HCT116 (cell line): Measurements from ENCODE around the gene MAN1A1. TPM values are rescaled to one million over a fixed set of nuclear protein-coding genes. Genes with fewer than 3 reads are reported as not detected.

ENCODE experiments used
- ATAC-seq: fragments of 200-7000 bp; cut with Tn5 transposase; 2 replicates; pipeline ENCODE4 v1.9.1; 2020; ENCODE audit warnings: mild to moderate bottlenecking, moderate library complexity
- BruUV-seq: library from RNA; stranded (reverse); fragments of 400-500 nt; replicated peaks from 2 replicates; lab custom pipeline; 2021; lab: Mats Ljungman, UMichigan
- CTCF ChIA-PET: fragments of 300-600 bp; sonication (Branson Sonifier 250); formaldehyde crosslinking; loops from one replicate; lab custom pipeline; 2021; ENCODE audit warnings: antibody characterized with exemption; lab: Charles Lee
- POLR2A ChIA-PET: fragments of 300-600, 350-600 bp; sonication (Branson Sonifier 250); formaldehyde crosslinking; loops from one replicate; lab custom pipeline; 2021; ENCODE audit warnings: antibody characterized with exemption; lab: Charles Lee
- RAD21 ChIA-PET, 2 experiments: fragments of 300-600 bp; sonication (Branson Sonifier 250); formaldehyde crosslinking; loops; one replicate each; lab custom pipeline; 2023; ENCODE audit warnings: low total read pairs in 2 of 2; ENCODE audit not compliant: uncharacterized antibody in 2 of 2, unreplicated experiment in 2 of 2, low non-redundant PET in 1 of 2; lab: Charles Lee
- DNase-seq: peaks from one replicate; pipeline ENCODE4 v3.0.0-alpha.2; 2010; ENCODE audit warnings: low read depth, low spot score
- H2AFZ ChIP-seq: fragments of 200-600 bp; shearing (Covaris generic), sonication (generic); 2 replicates; pipeline ENCODE4 v1.6.1; 2017; ENCODE audit warnings: low read depth, mixed run types, mixed read lengths, antibody characterized with exemption, low read length; ENCODE audit not compliant: poor library complexity, severe bottlenecking
- H3K27ac ChIP-seq: 2 replicates; pipeline ENCODE4 v1.5.1; 2012; ENCODE audit warnings: low read depth, low read length
- H3K27me3 ChIP-seq: fragments of 200-600 bp; sonication (generic); 2 replicates; pipeline ENCODE4 v1.6.1; 2016; ENCODE audit warnings: mixed run types, low read length, mixed read lengths; ENCODE audit not compliant: insufficient read depth
- H3K36me3 ChIP-seq, 2 experiments: fragments of 200-500 bp in 1 of 2; fragments of 200-600 bp in 1 of 2; sonication (Bioruptor generic) in 1 of 2; sonication (generic) in 1 of 2; 2 replicates each; pipeline versions ENCODE4 v1.5.1 to v1.6.1; 2014 to 2016; ENCODE audit warnings: low read length in 2 of 2, inconsistent platforms in 1 of 2, mixed read lengths in 1 of 2, mixed run types in 1 of 2; ENCODE audit not compliant: insufficient read depth in 2 of 2, control insufficient read depth in 1 of 2
- H3K4me1 ChIP-seq, 2 experiments: fragments of 200-600 bp in 1 of 2; sonication (generic) in 1 of 2; 2 replicates each; pipeline versions ENCODE4 v1.5.1 to v1.6.1; 2012 to 2017; ENCODE audit warnings: low read length in 2 of 2, inconsistent platforms in 1 of 2, mild to moderate bottlenecking in 1 of 2, mixed read lengths in 1 of 2, mixed run types in 1 of 2, moderate library complexity in 1 of 2; ENCODE audit not compliant: insufficient read depth in 2 of 2, control insufficient read depth in 1 of 2
- H3K4me2 ChIP-seq: fragments of 200-600 bp; sonication (generic); 2 replicates; pipeline ENCODE4 v1.6.1; 2017; ENCODE audit warnings: mixed run types, low read length, mixed read lengths
- H3K4me3 ChIP-seq, 2 experiments: fragments of 200-600 bp in 1 of 2; sonication (generic) in 1 of 2; replicated peaks in 1 of 2; 2 replicates each; pipeline ENCODE4 v1.5.1; 2011 to 2016; ENCODE audit warnings: low read length in 2 of 2, control low read depth in 1 of 2, low read depth in 1 of 2, mild to moderate bottlenecking in 1 of 2, mixed read lengths in 1 of 2, mixed run types in 1 of 2
- H3K79me2 ChIP-seq: fragments of 200-600 bp; sonication (generic); 2 replicates; pipeline ENCODE4 v1.6.1; 2017; ENCODE audit warnings: mild to moderate bottlenecking, mixed run types, low read length, moderate library complexity, mixed read lengths; ENCODE audit not compliant: insufficient read depth
- H3K9ac ChIP-seq: fragments of 200-600 bp; sonication (generic); 2 replicates; pipeline ENCODE4 v1.6.1; 2016; ENCODE audit warnings: low read length, mixed read lengths
- H3K9me2 ChIP-seq: fragments of 200-600 bp; sonication (generic), shearing (Covaris generic); 2 replicates; pipeline ENCODE4 v1.6.1; 2017; ENCODE audit warnings: mixed run types, mild to moderate bottlenecking, moderate library complexity; ENCODE audit not compliant: insufficient read depth
- H3K9me3 ChIP-seq, 2 experiments: fragments of 200-500 bp in 1 of 2; fragments of 200-600 bp in 1 of 2; sonication (Bioruptor generic) in 1 of 2; sonication (generic) in 1 of 2; 2 replicates each; pipeline ENCODE4 v1.6.1; 2014 to 2017; ENCODE audit warnings: low read length in 2 of 2, mixed read lengths in 2 of 2, inconsistent platforms in 1 of 2, low read depth in 1 of 2, mild to moderate bottlenecking in 1 of 2, mixed run types in 1 of 2, moderate library complexity in 1 of 2; ENCODE audit not compliant: control insufficient read depth in 1 of 2, insufficient read depth in 1 of 2
- H4K20me1 ChIP-seq: fragments of 200-600 bp; sonication (generic), shearing (Covaris generic); 2 replicates; pipeline ENCODE4 v1.6.1; 2017; ENCODE audit warnings: mixed run types, mild to moderate bottlenecking, moderate library complexity; ENCODE audit not compliant: insufficient read depth
- ATF3 ChIP-seq: IDR thresholded peaks from 2 replicates; pipeline ENCODE4 v1.6.1; 2012
- CBX3 ChIP-seq: IDR thresholded peaks from 2 replicates; pipeline ENCODE4 v1.6.1; 2012; ENCODE audit warnings: low read depth
- CTCF ChIP-seq, 3 experiments: fragments of 200-600 bp in 1 of 3; sonication (generic) in 1 of 3; IDR thresholded peaks in 2 of 3; conservative IDR thresholded peaks in 1 of 3; 2 replicates each; pipeline ENCODE4 v1.5.1; 2012 to 2017; ENCODE audit warnings: low read depth in 2 of 3, low read length in 2 of 3, antibody characterized with exemption in 1 of 3, borderline replicate concordance in 1 of 3, control low read depth in 1 of 3, mild to moderate bottlenecking in 1 of 3, mixed read lengths in 1 of 3, mixed run types in 1 of 3, moderate library complexity in 1 of 3; ENCODE audit not compliant: insufficient read depth in 1 of 3
- EZH2 ChIP-seq: fragments of 200-600 bp; sonication (generic); IDR thresholded peaks from 2 replicates; pipeline ENCODE4 v1.6.1; 2017; ENCODE audit warnings: antibody characterized with exemption, mixed run types
- JUND ChIP-seq: IDR thresholded peaks from 2 replicates; pipeline ENCODE4 v1.6.1; 2012
- SP1 ChIP-seq: IDR thresholded peaks from 2 replicates; pipeline ENCODE4 v1.6.1; 2012; ENCODE audit warnings: low read depth
- intact Hi-C: fragments of 100-400 bp; cut with micrococcal nuclease; formaldehyde crosslinking; loops from 2 replicates; pipeline ENCODE4 v1.10.0; 2022
- total RNA-seq: library from RNA; stranded (reverse); gene quantifications from one replicate; pipeline ENCODE4 v1.2.1, GENCODE V29; 2021; ENCODE audit not compliant: unreplicated experiment

MAN1A1 gene
- total RNA-seq, 1 experiment from 2014 or later, result 46.0 TPM

- Histone ChIP-seq H3K36me3 (no peaks in the 10 kb centered on the region), H2AFZ (no peak overlapping the region), H3K9me2 (no peaks in the 10 kb centered on the region), H3K27ac (no peak overlapping the region), H4K20me1 (no peaks in the 10 kb centered on the region), H3K9ac (no peak overlapping the region), H3K4me3 (no peak overlapping the region), H3K4me1 (peaks cover 53 to 56% of the 10 kb centered on the region in 2 experiments), H3K79me2 (no peaks in the 10 kb centered on the region), H3K27me3 (no peaks in the 10 kb centered on the region), H3K4me2 (no peak overlapping the region), H3K9me3 (no peaks in the 10 kb centered on the region)
- intact Hi-C loops, result loop anchor here (1.0 to 10.0 kb wide), 7 partner anchors 183 to 1678 kb away; partner anchors contain the start of gene MAN1A1
- ATAC-seq, result no peak
- no TSS peak for BruUV-seq
- TF ChIP-seq JUND, result 0 out of 2 replicates have a peak, but pooled peaks have one; percentile 13
- peak; percentile 32 for TF ChIP-seq SP1
- TF ChIP-seq ATF3, result no peak
- 0 out of 6 replicates have a peak, but pooled peaks of 1 of the 3 experiments have one; percentile 14 for TF ChIP-seq CTCF (IDR thresholded peaks at IDR 0.05 in 2 of 3, conservative IDR thresholded peaks at IDR 0.05 in 1 of 3; ENCODE audit: borderline replicate concordance in 1 of 3, insufficient read depth in 1 of 3, low read depth in 2 of 3, low read length in 2 of 3)
- 0 out of 2 replicates have a peak, but pooled peaks have one; percentile 33 for TF ChIP-seq CBX3
- no peak for TF ChIP-seq EZH2
- ChIA-PET POLR2A (interaction anchor here (1.0 kb wide), 1 partner anchor 166 kb away, joined by 3 read pairs; no protein-coding TSS in a partner anchor), RAD21 (interaction anchor here (0.6 to 1.3 kb wide), 7 partner anchors 16 to 928 kb away, joined by 3 to 5 read pairs (median 3); no protein-coding TSS in a partner anchor), CTCF (interaction anchor here (0.6 to 3.5 kb wide), 10 partner anchors 17 to 1677 kb away, joined by 3 to 26 read pairs (median 4); no protein-coding TSS in a partner anchor)
- DNase-seq, result no peak
Measured at GRCh38 chr6:119148825-119149525, 200.6 kb downstream of the MAN1A1 start.
